Measurements from ENCODE around the gene E2F7. TPM values are rescaled to one million over a fixed set of nuclear protein-coding genes. Genes with fewer than 3 reads are reported as not detected.

E2F7 gene
- total RNA-seq, 1 experiment from 2014 or later, result 19.5 TPM

DNA sequence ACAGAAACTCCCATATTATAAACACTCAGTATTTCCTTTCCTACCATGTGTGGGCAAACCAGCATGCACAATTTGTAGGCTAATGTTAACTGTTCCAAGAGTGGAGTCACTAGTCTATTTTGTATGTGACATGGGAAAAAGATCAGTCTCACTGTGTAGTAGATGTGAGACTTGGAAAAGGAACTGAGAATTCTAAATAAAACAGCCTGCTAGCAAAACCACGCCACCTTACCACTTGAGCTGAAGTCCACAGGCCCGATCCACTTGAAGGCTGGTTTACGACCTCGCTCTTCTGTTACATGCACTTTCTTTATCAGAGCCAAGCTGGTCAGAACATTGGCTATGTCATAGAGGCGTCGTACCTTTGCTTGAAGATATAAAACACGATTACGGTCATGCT lies 22.5 kb downstream of the E2F7 start:
- H3K79me2 ChIP-seq (ENCODE audit: insufficient read depth, low read length), result no peaks in the 10 kb centered on the region; the same call in 1 of the 2 replicates
- peaks cover 27 to 78% of the 10 kb centered on the region in 2 experiments for H3K36me3 ChIP-seq (ENCODE audit: control insufficient read depth in 1 of 2, insufficient read depth in 2 of 2, low read length in 2 of 2)
- POLR2A ChIA-PET, result no interaction called here
- H3K9ac ChIP-seq (ENCODE audit: low read length), result no peak overlapping the region
- H2AFZ ChIP-seq (ENCODE audit: low read depth, low read length, poor library complexity, severe bottlenecking), result no peak overlapping the region
- H3K9me3 ChIP-seq (ENCODE audit: control insufficient read depth in 1 of 2, insufficient read depth in 1 of 2, low read depth in 1 of 2, low read length in 2 of 2), result no peaks in the 10 kb centered on the region
- no peak for DNase-seq (ENCODE audit: low read depth, low spot score)
- no peak for ATAC-seq
- no peak overlapping the region for H3K4me3 ChIP-seq (replicated peaks in 1 of 2; ENCODE audit: low read depth in 1 of 2, low read length in 2 of 2)
- H4K20me1 ChIP-seq (ENCODE audit: insufficient read depth), result no peaks in the 10 kb centered on the region
- RAD21 ChIA-PET (ENCODE audit: low non-redundant PET in 1 of 2, low total read pairs in 2 of 2, uncharacterized antibody in 2 of 2, unreplicated experiment in 2 of 2), result no interaction called here
- intact Hi-C loops (cut with micrococcal nuclease), result no loop called here
- no TSS peak for BruUV-seq (replicated peaks)
- H3K27ac ChIP-seq (ENCODE audit: low read depth, low read length), result no peak overlapping the region
- no peaks in the 10 kb centered on the region for H3K27me3 ChIP-seq (ENCODE audit: insufficient read depth, low read length)
- no peaks in the 10 kb centered on the region for H3K4me1 ChIP-seq (ENCODE audit: control insufficient read depth in 1 of 2, insufficient read depth in 2 of 2, low read length in 2 of 2)
- H3K4me2 ChIP-seq (ENCODE audit: low read length), result no peak overlapping the region
- TF ChIP-seq CEBPB (IDR thresholded peaks at IDR 0.05; ENCODE audit: low read depth) (no peak), SP1 (IDR thresholded peaks at IDR 0.05; ENCODE audit: low read depth) (no peak), YY1 (IDR thresholded peaks at IDR 0.05; ENCODE audit: extremely low read depth, insufficient replicate concordance, low read depth, low read length) (no peak), ELF1 (IDR thresholded peaks at IDR 0.05; ENCODE audit: borderline replicate concordance, low read depth) (no peak), JUND (IDR thresholded peaks at IDR 0.05) (no peak)
- no peaks in the 10 kb centered on the region for H3K9me2 ChIP-seq (ENCODE audit: insufficient read depth)
- CTCF ChIA-PET, result no interaction called here

DNA sequence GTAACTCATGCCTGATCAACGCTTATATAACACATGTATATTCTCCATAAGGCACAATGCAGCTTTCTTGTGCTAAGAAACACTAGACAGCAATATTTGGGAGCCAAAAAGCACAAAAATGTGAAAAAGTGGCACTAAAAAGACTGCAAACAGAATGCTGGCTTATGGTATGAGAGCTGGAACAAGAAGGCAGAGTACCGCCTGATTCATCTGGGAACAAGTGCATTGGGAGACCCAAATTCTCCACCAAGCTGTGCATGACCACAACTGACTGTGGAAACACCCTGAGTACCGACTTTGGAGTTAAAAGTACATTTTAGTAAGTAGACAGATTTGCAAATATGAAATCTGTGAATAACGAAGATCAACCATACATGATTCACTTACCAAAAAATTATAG lies 25.1 kb downstream of the E2F7 start:
- Histone ChIP-seq H3K4me2 (ENCODE audit: low read length) (no peak overlapping the region), H3K4me1 (ENCODE audit: control insufficient read depth in 1 of 2, insufficient read depth in 2 of 2, low read length in 2 of 2) (no peaks in the 10 kb centered on the region), H3K27ac (ENCODE audit: low read depth, low read length) (no peak overlapping the region), H3K9me2 (ENCODE audit: insufficient read depth) (no peaks in the 10 kb centered on the region), H3K36me3 (ENCODE audit: control insufficient read depth in 1 of 2, insufficient read depth in 2 of 2, low read length in 2 of 2) (peaks cover 21 to 59% of the 10 kb centered on the region in 2 experiments), H3K4me3 (replicated peaks in 1 of 2; ENCODE audit: low read depth in 1 of 2, low read length in 2 of 2) (no peak overlapping the region), H3K9ac (ENCODE audit: low read length) (no peak overlapping the region), H4K20me1 (ENCODE audit: insufficient read depth) (no peaks in the 10 kb centered on the region), H2AFZ (ENCODE audit: low read depth, low read length, poor library complexity, severe bottlenecking) (no peak overlapping the region), H3K79me2 (ENCODE audit: insufficient read depth, low read length) (peaks cover 5% of the 10 kb centered on the region; the same call in 1 of the 2 replicates), H3K9me3 (ENCODE audit: control insufficient read depth in 1 of 2, insufficient read depth in 1 of 2, low read depth in 1 of 2, low read length in 2 of 2) (no peaks in the 10 kb centered on the region), H3K27me3 (ENCODE audit: insufficient read depth, low read length) (no peaks in the 10 kb centered on the region)
- DNase-seq (ENCODE audit: low read depth, low spot score) (no peak), ATAC-seq (no peak)
- no TSS peak for BruUV-seq (replicated peaks)
- ChIA-PET RAD21 (ENCODE audit: low non-redundant PET in 1 of 2, low total read pairs in 2 of 2, uncharacterized antibody in 2 of 2, unreplicated experiment in 2 of 2) (no interaction called here), CTCF (no interaction called here), POLR2A (no interaction called here)
- intact Hi-C loops (cut with micrococcal nuclease), result no loop called here
- TF ChIP-seq, protein P1, sequence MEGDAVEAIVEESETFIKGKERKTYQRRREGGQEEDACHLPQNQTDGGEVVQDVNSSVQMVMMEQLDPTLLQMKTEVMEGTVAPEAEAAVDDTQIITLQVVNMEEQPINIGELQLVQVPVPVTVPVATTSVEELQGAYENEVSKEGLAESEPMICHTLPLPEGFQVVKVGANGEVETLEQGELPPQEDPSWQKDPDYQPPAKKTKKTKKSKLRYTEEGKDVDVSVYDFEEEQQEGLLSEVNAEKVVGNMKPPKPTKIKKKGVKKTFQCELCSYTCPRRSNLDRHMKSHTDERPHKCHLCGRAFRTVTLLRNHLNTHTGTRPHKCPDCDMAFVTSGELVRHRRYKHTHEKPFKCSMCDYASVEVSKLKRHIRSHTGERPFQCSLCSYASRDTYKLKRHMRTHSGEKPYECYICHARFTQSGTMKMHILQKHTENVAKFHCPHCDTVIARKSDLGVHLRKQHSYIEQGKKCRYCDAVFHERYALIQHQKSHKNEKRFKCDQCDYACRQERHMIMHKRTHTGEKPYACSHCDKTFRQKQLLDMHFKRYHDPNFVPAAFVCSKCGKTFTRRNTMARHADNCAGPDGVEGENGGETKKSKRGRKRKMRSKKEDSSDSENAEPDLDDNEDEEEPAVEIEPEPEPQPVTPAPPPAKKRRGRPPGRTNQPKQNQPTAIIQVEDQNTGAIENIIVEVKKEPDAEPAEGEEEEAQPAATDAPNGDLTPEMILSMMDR (IDR thresholded peaks at IDR 0.05 in 2 of 3, conservative IDR thresholded peaks at IDR 0.05 in 1 of 3; ENCODE audit: borderline replicate concordance in 1 of 3, insufficient read depth in 1 of 3, low read depth in 2 of 3, low read length in 2 of 3), result no peak
- TF ChIP-seq CBX3 (IDR thresholded peaks at IDR 0.05; ENCODE audit: low read depth) (no peak), YY1 (IDR thresholded peaks at IDR 0.05; ENCODE audit: extremely low read depth, insufficient replicate concordance, low read depth, low read length) (no peak), SRF (IDR thresholded peaks at IDR 0.05; ENCODE audit: low read depth) (no peak), ELF1 (IDR thresholded peaks at IDR 0.05; ENCODE audit: borderline replicate concordance, low read depth) (no peak), FOSL1 (IDR thresholded peaks at IDR 0.05; ENCODE audit: low read depth) (no peak), SIN3A (IDR thresholded peaks at IDR 0.05; ENCODE audit: low read depth) (no peak), EZH2phosphoT487 (IDR thresholded peaks at IDR 0.05; ENCODE audit: borderline replicate concordance) (no peak), RAD21 (IDR thresholded peaks at IDR 0.05; ENCODE audit: low read depth) (no peak)
- TF ChIP-seq, protein P2, sequence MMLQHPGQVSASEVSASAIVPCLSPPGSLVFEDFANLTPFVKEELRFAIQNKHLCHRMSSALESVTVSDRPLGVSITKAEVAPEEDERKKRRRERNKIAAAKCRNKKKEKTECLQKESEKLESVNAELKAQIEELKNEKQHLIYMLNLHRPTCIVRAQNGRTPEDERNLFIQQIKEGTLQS (IDR thresholded peaks at IDR 0.05), result no peak
- TF ChIP-seq, protein P3, sequence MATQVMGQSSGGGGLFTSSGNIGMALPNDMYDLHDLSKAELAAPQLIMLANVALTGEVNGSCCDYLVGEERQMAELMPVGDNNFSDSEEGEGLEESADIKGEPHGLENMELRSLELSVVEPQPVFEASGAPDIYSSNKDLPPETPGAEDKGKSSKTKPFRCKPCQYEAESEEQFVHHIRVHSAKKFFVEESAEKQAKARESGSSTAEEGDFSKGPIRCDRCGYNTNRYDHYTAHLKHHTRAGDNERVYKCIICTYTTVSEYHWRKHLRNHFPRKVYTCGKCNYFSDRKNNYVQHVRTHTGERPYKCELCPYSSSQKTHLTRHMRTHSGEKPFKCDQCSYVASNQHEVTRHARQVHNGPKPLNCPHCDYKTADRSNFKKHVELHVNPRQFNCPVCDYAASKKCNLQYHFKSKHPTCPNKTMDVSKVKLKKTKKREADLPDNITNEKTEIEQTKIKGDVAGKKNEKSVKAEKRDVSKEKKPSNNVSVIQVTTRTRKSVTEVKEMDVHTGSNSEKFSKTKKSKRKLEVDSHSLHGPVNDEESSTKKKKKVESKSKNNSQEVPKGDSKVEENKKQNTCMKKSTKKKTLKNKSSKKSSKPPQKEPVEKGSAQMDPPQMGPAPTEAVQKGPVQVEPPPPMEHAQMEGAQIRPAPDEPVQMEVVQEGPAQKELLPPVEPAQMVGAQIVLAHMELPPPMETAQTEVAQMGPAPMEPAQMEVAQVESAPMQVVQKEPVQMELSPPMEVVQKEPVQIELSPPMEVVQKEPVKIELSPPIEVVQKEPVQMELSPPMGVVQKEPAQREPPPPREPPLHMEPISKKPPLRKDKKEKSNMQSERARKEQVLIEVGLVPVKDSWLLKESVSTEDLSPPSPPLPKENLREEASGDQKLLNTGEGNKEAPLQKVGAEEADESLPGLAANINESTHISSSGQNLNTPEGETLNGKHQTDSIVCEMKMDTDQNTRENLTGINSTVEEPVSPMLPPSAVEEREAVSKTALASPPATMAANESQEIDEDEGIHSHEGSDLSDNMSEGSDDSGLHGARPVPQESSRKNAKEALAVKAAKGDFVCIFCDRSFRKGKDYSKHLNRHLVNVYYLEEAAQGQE (IDR thresholded peaks at IDR 0.05; ENCODE audit: low read depth), result no peak
